ENCODE data around the gene SLC9A9. TPM values are rescaled to one million over a fixed set of nuclear protein-coding genes. Genes with fewer than 3 reads are reported as not detected.

SLC9A9 gene
- total RNA-seq, 1 donor from 2014 or later, result 0.22 TPM

GRCh38 chr3:143843587-143843986 is 4.7 kb downstream of the SLC9A9 start:
- Histone ChIP-seq H3K9ac (no peak overlapping the region), H3K27ac (no peak overlapping the region), H3K4me1 (peaks cover 21% of the 10 kb centered on the region), H2AFZ (replicated peaks) (no peak overlapping the region), H3F3A (ENCODE audit: low read depth) (no peaks in the 10 kb centered on the region), H3K27me3 (no peaks in the 10 kb centered on the region), H4K20me1 (ENCODE audit: low read depth) (no peaks in the 10 kb centered on the region), H3K79me2 (ENCODE audit: low read depth) (no peaks in the 10 kb centered on the region), H3K9me3 (ENCODE audit: low read depth) (no peaks in the 10 kb centered on the region), H3K4me2 (no peak overlapping the region), H3K36me3 (no peaks in the 10 kb centered on the region), H3K4me3 (no peak overlapping the region)
- H3K27ac Mint-ChIP-seq, result no peak overlapping the region
- no peaks in the 10 kb centered on the region for H3K36me3 Mint-ChIP-seq
- H3K27me3 Mint-ChIP-seq (ENCODE audit: insufficient read depth, low read depth), result peaks cover 2% of the 10 kb centered on the region
- no peaks in the 10 kb centered on the region for H3K9me3 Mint-ChIP-seq
- TF ChIP-seq CTCF (IDR thresholded peaks at IDR 0.05) (no peak), EZH2 (IDR thresholded peaks at IDR 0.05) (no peak), EZH2phosphoT487 (IDR thresholded peaks at IDR 0.05) (no peak)
- no peak overlapping the region for H3K4me3 Mint-ChIP-seq
- no peak for DNase-seq (ENCODE audit: low spot score)
- peaks cover 19% of the 10 kb centered on the region for H3K4me1 Mint-ChIP-seq

GRCh38 chr3:143840636-143841035 is 7.6 kb downstream of the SLC9A9 start:
- Histone ChIP-seq H3K4me1 (peaks cover 4% of the 10 kb centered on the region), H3K4me2 (no peak overlapping the region), H2AFZ (replicated peaks) (no peak overlapping the region), H3K36me3 (no peaks in the 10 kb centered on the region), H3K27ac (no peak overlapping the region), H3K79me2 (ENCODE audit: low read depth) (no peaks in the 10 kb centered on the region), H3K9me3 (ENCODE audit: low read depth) (no peaks in the 10 kb centered on the region), H3F3A (ENCODE audit: low read depth) (no peaks in the 10 kb centered on the region), H3K27me3 (no peaks in the 10 kb centered on the region), H3K4me3 (no peak overlapping the region), H4K20me1 (ENCODE audit: low read depth) (no peaks in the 10 kb centered on the region), H3K9ac (no peak overlapping the region)
- no peak overlapping the region for H3K4me3 Mint-ChIP-seq
- no peaks in the 10 kb centered on the region for H3K36me3 Mint-ChIP-seq
- H3K4me1 Mint-ChIP-seq, result peaks cover 2% of the 10 kb centered on the region
- no peaks in the 10 kb centered on the region for H3K9me3 Mint-ChIP-seq
- DNase-seq (ENCODE audit: low spot score), result no peak
- no peak overlapping the region for H3K27ac Mint-ChIP-seq
- no peak for TF ChIP-seq EZH2phosphoT487 (IDR thresholded peaks at IDR 0.05)
- peaks cover 2% of the 10 kb centered on the region for H3K27me3 Mint-ChIP-seq (ENCODE audit: insufficient read depth, low read depth)

DNA sequence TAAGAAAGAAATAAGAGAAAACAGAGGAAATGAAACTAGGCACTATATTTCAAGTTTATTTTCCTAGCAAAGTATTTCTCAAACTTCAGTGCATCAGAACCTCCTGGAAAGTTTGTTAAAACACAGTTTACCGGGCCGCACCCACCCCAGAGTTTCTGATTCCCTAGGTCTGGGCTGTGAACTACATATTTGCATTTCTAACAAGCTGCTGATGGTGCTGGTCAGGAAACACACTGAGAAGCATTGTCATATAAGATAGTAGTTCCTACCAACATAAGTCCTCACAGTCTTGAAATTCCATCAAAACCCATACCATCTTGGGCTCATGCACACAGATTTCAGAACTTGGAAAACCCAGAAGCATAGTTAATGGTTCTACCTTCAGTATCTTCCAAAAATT is 8.3 kb downstream of the SLC9A9 start:
- Mint-ChIP-seq H3K9me3 (no peaks in the 10 kb centered on the region), H3K27me3 (ENCODE audit: insufficient read depth, low read depth) (peaks cover 2% of the 10 kb centered on the region), H3K27ac (no peak overlapping the region), H3K4me1 (peaks cover 2% of the 10 kb centered on the region), H3K36me3 (no peaks in the 10 kb centered on the region), H3K4me3 (no peak overlapping the region)
- H2AFZ ChIP-seq (replicated peaks), result no peak overlapping the region
- no peak for DNase-seq (ENCODE audit: low spot score)
- no peak overlapping the region for H3K27ac ChIP-seq
- no peak overlapping the region for H3K4me3 ChIP-seq
- no peak for TF ChIP-seq EZH2phosphoT487 (IDR thresholded peaks at IDR 0.05)
- H3K36me3 ChIP-seq, result no peaks in the 10 kb centered on the region
- no peaks in the 10 kb centered on the region for H3K9me3 ChIP-seq (ENCODE audit: low read depth)
- no peaks in the 10 kb centered on the region for H3K27me3 ChIP-seq
- no peak overlapping the region for H3K9ac ChIP-seq
- H3K79me2 ChIP-seq (ENCODE audit: low read depth), result no peaks in the 10 kb centered on the region
- no peak overlapping the region for H3K4me2 ChIP-seq
- no peaks in the 10 kb centered on the region for H4K20me1 ChIP-seq (ENCODE audit: low read depth)
- H3K4me1 ChIP-seq, result peaks cover 4% of the 10 kb centered on the region
- no peaks in the 10 kb centered on the region for H3F3A ChIP-seq (ENCODE audit: low read depth)

DNA sequence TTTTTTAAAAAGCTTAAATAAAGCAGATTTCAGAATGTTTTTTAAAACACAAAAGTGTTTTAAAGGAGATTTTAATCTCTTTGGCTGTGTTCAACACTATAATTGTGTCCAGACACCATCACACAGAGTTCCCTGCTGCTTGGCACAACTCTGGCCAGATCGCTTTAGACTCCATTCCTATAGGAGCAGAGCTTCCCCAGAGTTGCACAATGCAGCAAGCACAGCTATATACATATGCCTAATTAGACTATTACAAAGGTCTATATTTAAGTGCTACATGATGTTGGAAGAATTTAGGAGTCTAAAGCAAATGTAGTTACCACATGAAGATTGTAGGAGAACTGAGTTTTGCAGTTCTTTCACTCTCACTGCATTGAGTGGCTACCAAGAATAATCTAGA is 11.2 kb downstream of the SLC9A9 start:
- Histone ChIP-seq H3K36me3 (no peaks in the 10 kb centered on the region), H3K27me3 (no peaks in the 10 kb centered on the region), H3K9me3 (ENCODE audit: low read depth) (no peaks in the 10 kb centered on the region), H3F3A (ENCODE audit: low read depth) (no peaks in the 10 kb centered on the region), H3K9ac (no peak overlapping the region), H3K4me1 (no peaks in the 10 kb centered on the region), H4K20me1 (ENCODE audit: low read depth) (no peaks in the 10 kb centered on the region), H3K79me2 (ENCODE audit: low read depth) (no peaks in the 10 kb centered on the region), H3K4me2 (no peak overlapping the region), H2AFZ (replicated peaks) (no peak overlapping the region), H3K27ac (no peak overlapping the region), H3K4me3 (no peak overlapping the region)
- Mint-ChIP-seq H3K27me3 (ENCODE audit: insufficient read depth, low read depth) (peaks cover 2% of the 10 kb centered on the region), H3K27ac (no peak overlapping the region), H3K4me3 (no peak overlapping the region), H3K4me1 (no peaks in the 10 kb centered on the region), H3K36me3 (no peaks in the 10 kb centered on the region), H3K9me3 (no peaks in the 10 kb centered on the region)
- no peak for DNase-seq (ENCODE audit: low spot score)
- TF ChIP-seq EZH2phosphoT487 (IDR thresholded peaks at IDR 0.05), result no peak
- no peak for TF ChIP-seq EZH2 (IDR thresholded peaks at IDR 0.05)
- no peak for TF ChIP-seq CTCF (IDR thresholded peaks at IDR 0.05)

Measured in neural progenitor cell (in vitro differentiated cells).